Smooth muscle cell (in vitro differentiated cells): ENCODE measurements around the gene RASGRP1. TPM values are rescaled to one million over a fixed set of nuclear protein-coding genes. Genes with fewer than 3 reads are reported as not detected.

Source experiments
- DNase-seq: peaks from one replicate; lab custom pipeline; 2025; ENCODE audit not compliant: unreplicated experiment; lab: John Stamatoyannopoulos, UW
- H2AFZ ChIP-seq: fragments of 200-600 bp; sonication (generic); 2 replicates; pipeline ENCODE4 v1.6.0; 2016; ENCODE audit warnings: antibody characterized with exemption, low read depth, mild to moderate bottlenecking
- H3F3A ChIP-seq: fragments of 200-600 bp; sonication (generic); 2 replicates; pipeline ENCODE4 v1.6.0; 2017; ENCODE audit warnings: antibody characterized with exemption, low read depth
- H3K27ac ChIP-seq: fragments of 200-600 bp; sonication (generic); 2 replicates; pipeline ENCODE4 v1.5.1; 2016; ENCODE audit warnings: low read depth, mild to moderate bottlenecking
- H3K27me3 ChIP-seq: fragments of 200-600 bp; sonication (generic); 2 replicates; pipeline ENCODE4 v1.6.1; 2016; ENCODE audit warnings: low read depth, mild to moderate bottlenecking
- H3K36me3 ChIP-seq: fragments of 200-600 bp; sonication (generic); 2 replicates; pipeline ENCODE4 v1.5.1; 2016; ENCODE audit warnings: low read depth
- H3K4me1 ChIP-seq: fragments of 200-600 bp; sonication (generic); 2 replicates; pipeline ENCODE4 v1.5.1; 2016; ENCODE audit warnings: low read depth
- H3K4me2 ChIP-seq: fragments of 200-600 bp; sonication (generic); 2 replicates; pipeline ENCODE4 v1.6.0; 2016; ENCODE audit warnings: mild to moderate bottlenecking
- H3K4me3 ChIP-seq: fragments of 200-600 bp; sonication (generic); 2 replicates; pipeline ENCODE4 v1.5.1; 2016; ENCODE audit warnings: mild to moderate bottlenecking
- H3K79me2 ChIP-seq: fragments of 200-600 bp; sonication (generic); 2 replicates; pipeline ENCODE4 v1.6.0; 2016; ENCODE audit warnings: low read depth, mild to moderate bottlenecking
- H3K9ac ChIP-seq: fragments of 200-600 bp; sonication (generic); 2 replicates; pipeline ENCODE4 v1.6.0; 2016; ENCODE audit warnings: low read depth
- H3K9me3 ChIP-seq: fragments of 200-600 bp; sonication (generic); replicated peaks from 2 replicates; pipeline ENCODE4 v1.5.1; 2016; ENCODE audit warnings: low read depth
- H4K20me1 ChIP-seq: fragments of 200-600 bp; sonication (generic); 2 replicates; pipeline ENCODE4 v1.6.0; 2016; ENCODE audit warnings: low read depth
- WGBS: methylation state at CpG from one replicate; pipeline ENCODE4 v1.1.7; 2016; ENCODE audit warnings: low lambda C conversion rate; 5-methylcytosine and 5-hydroxymethylcytosine counted together
- polyA plus RNA-seq: library from polyadenylated mRNA; unstranded; fragments of >200 nt; fragmentation: Nextera tagmentation; extraction: Ambion mirVana; gene quantifications from 2 replicates; pipeline ENCODE4 v1.2.1, GENCODE V29; 2016
- total RNA-seq: library from RNA; depleted of rRNA; stranded (reverse); fragments of >200 nt; gene quantifications from 2 replicates; pipeline ENCODE4 v1.2.3, GENCODE V29; 2014
- TF ChIP-seq, protein P1 (sequence below): fragments of 200-600 bp; sonication (generic); IDR thresholded peaks from 2 replicates; pipeline ENCODE4 v1.5.1; 2017; ENCODE audit warnings: borderline replicate concordance, mild to moderate bottlenecking, antibody characterized with exemption; ENCODE audit not compliant: insufficient read depth, poor library complexity, severe bottlenecking

RASGRP1 gene
- total and polyA plus RNA-seq, 2 experiments from 2014 or later, result 0.97 to 10.0 TPM

DNA sequence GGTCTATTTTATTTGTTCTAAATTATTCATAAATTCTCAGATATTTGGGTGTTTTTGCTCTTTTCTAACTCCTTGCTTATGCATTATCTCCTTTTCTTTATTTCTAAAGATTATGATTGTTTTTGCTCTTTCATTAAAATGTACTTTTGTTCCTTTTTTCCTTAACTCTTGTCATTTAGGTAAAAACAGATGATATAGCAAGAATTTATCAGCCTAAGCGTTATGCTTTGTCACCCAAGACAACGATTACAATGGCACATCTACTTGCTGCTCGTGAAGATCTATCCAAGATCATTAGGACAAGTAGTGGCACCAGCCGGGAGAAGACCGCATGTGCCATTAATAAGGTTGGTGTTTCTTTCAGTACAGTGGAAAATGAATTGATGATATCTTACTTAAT lies 83.5 kb downstream of the RASGRP1 start:
- H3F3A ChIP-seq, result no peaks in the 10 kb centered on the region
- no peak overlapping the region for H3K4me2 ChIP-seq
- H3K9ac ChIP-seq, result no peak overlapping the region
- H3K4me3 ChIP-seq, result no peak overlapping the region
- H2AFZ ChIP-seq, result no peak overlapping the region
- H3K36me3 ChIP-seq, result no peaks in the 10 kb centered on the region
- H4K20me1 ChIP-seq, result no peaks in the 10 kb centered on the region
- H3K79me2 ChIP-seq, result no peaks in the 10 kb centered on the region
- 97% methylated on average over 5 of the region's 5 CpGs for WGBS
- H3K27ac ChIP-seq, result no peak overlapping the region
- H3K4me1 ChIP-seq, result no peaks in the 10 kb centered on the region
- H3K9me3 ChIP-seq, result no peaks in the 10 kb centered on the region
- H3K27me3 ChIP-seq, result no peaks in the 10 kb centered on the region
- no peak for DNase-seq
- TF ChIP-seq, protein P1, sequence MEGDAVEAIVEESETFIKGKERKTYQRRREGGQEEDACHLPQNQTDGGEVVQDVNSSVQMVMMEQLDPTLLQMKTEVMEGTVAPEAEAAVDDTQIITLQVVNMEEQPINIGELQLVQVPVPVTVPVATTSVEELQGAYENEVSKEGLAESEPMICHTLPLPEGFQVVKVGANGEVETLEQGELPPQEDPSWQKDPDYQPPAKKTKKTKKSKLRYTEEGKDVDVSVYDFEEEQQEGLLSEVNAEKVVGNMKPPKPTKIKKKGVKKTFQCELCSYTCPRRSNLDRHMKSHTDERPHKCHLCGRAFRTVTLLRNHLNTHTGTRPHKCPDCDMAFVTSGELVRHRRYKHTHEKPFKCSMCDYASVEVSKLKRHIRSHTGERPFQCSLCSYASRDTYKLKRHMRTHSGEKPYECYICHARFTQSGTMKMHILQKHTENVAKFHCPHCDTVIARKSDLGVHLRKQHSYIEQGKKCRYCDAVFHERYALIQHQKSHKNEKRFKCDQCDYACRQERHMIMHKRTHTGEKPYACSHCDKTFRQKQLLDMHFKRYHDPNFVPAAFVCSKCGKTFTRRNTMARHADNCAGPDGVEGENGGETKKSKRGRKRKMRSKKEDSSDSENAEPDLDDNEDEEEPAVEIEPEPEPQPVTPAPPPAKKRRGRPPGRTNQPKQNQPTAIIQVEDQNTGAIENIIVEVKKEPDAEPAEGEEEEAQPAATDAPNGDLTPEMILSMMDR, result no peak

DNA sequence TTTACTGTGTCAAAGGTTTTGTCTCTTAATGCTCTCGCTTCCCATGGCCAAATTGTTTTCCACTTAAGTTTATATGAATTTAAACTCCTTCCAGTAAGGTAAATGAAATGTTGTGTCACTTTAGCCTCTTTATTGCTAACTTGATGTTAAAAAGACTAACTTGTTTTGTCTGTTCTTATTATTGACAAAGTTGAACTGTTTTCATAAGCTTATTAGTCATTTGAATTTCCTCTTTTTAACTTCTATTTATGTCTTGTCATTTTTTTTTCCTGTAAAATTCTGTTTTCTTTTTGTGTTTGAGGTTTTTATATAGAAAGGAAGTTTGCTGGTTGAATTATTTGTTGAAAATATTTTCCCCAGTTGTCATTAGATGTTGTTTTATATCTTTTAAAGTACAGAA lies 84.9 kb downstream of the RASGRP1 start:
- no peaks in the 10 kb centered on the region for H3K36me3 ChIP-seq
- H3K9ac ChIP-seq, result no peak overlapping the region
- TF ChIP-seq, protein P1, result no peak
- no peaks in the 10 kb centered on the region for H3F3A ChIP-seq
- DNase-seq, result no peak
- H3K4me3 ChIP-seq, result no peak overlapping the region
- no peaks in the 10 kb centered on the region for H3K4me1 ChIP-seq
- no peak overlapping the region for H3K4me2 ChIP-seq
- no peaks in the 10 kb centered on the region for H3K79me2 ChIP-seq
- H3K27ac ChIP-seq, result no peak overlapping the region
- H2AFZ ChIP-seq, result no peak overlapping the region
- H3K9me3 ChIP-seq, result no peaks in the 10 kb centered on the region
- 100% methylated on average over 1 of the region's 1 CpG for WGBS
- H4K20me1 ChIP-seq, result no peaks in the 10 kb centered on the region
- H3K27me3 ChIP-seq, result no peaks in the 10 kb centered on the region

DNA sequence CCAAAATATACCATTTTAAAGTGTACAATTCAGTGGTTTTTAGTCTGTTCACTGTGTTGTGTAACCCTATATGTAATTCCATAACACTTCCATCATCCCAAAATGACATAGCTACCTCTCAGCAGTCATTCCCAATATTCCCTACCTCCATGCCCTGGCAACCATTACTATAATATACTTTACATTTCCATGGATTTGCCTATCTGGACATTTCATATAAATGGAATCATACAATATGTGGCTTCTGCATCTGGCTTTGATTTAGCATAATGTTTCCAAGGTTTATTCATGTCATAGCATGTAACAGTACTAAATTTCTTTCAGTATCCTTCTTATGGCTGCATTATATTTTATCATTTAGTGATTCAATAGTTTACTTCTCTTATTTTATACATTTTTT lies 85.3 kb downstream of the RASGRP1 start:
- no peak overlapping the region for H3K4me2 ChIP-seq
- no peaks in the 10 kb centered on the region for H3K79me2 ChIP-seq
- TF ChIP-seq, protein P1, result no peak
- no peak overlapping the region for H3K27ac ChIP-seq
- H2AFZ ChIP-seq, result no peak overlapping the region
- H3K4me1 ChIP-seq, result no peaks in the 10 kb centered on the region
- no peaks in the 10 kb centered on the region for H4K20me1 ChIP-seq
- no peak overlapping the region for H3K9ac ChIP-seq
- no peaks in the 10 kb centered on the region for H3K36me3 ChIP-seq
- H3K4me3 ChIP-seq, result no peak overlapping the region
- no peaks in the 10 kb centered on the region for H3K27me3 ChIP-seq
- H3K9me3 ChIP-seq, result no peaks in the 10 kb centered on the region
- no peaks in the 10 kb centered on the region for H3F3A ChIP-seq
- no peak for DNase-seq

DNA sequence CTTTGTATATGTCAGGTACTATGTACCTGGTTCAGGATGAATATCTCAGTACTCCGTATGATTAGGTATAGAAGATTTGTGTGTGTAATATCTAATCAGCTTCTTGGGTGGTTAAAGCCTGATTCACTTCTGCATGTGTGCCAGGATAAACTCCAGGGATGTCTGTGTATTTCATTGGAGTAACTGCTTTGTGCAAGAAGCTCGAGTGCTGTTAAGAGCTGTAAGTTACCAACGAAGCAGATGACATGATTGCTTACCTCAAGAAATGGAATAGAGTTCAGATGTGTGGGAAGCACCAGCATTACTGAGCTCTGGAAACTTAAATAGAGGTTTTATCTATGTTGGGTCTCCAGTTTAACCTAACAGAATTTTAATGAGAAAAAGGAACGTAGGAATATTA lies 87.0 kb downstream of the RASGRP1 start:
- Histone ChIP-seq H3K79me2 (no peaks in the 10 kb centered on the region), H3K36me3 (no peaks in the 10 kb centered on the region), H3K9me3 (no peaks in the 10 kb centered on the region), H3K9ac (no peak overlapping the region), H3K4me2 (no peak overlapping the region), H4K20me1 (no peaks in the 10 kb centered on the region), H3F3A (no peaks in the 10 kb centered on the region), H3K4me1 (no peaks in the 10 kb centered on the region), H2AFZ (no peak overlapping the region), H3K27me3 (no peaks in the 10 kb centered on the region), H3K27ac (no peak overlapping the region), H3K4me3 (no peak overlapping the region)
- WGBS, result 93% methylated on average over 4 of the region's 4 CpGs
- DNase-seq, result no peak
- TF ChIP-seq, protein P1, result no peak
